RCC 7860 (cell line): Measurements from ENCODE around the gene CYP11A1.

Source experiments
- DNase-seq: peaks from one replicate; pipeline ENCODE4 v3.0.0-alpha.2; 2015; ENCODE audit warnings: low spot score
- FAIRE-seq: peaks from 2 replicates; lab custom pipeline; 2012; peaks lifted over from hg19 to GRCh38; lab: Jason Lieb, UNC

The CYP11A1 gene

GRCh38 chr15:74389241-74390048 is 22.0 kb upstream of the CYP11A1 start:
- DNase-seq: no peak
- no peak for FAIRE-seq

- FAIRE-seq: no peak
- no peak for DNase-seq
Observed at GRCh38 chr15:74388363-74388951, 21.0 kb upstream of the CYP11A1 start.

GRCh38 chr15:74387621-74388362 is 20.3 kb upstream of the CYP11A1 start:
- no peak for FAIRE-seq
- DNase-seq: no peak

- no peak for DNase-seq
- no peak for FAIRE-seq
Observed at GRCh38 chr15:74387141-74387541, 19.7 kb upstream of the CYP11A1 start.

GRCh38 chr15:74386496-74387140 is 19.2 kb upstream of the CYP11A1 start:
- no peak for FAIRE-seq

GRCh38 chr15:74385733-74386132 is 18.3 kb upstream of the CYP11A1 start:
- DNase-seq (no peak), FAIRE-seq (no peak)

More at GRCh38 chr15:74386496-74387140, 19.2 kb upstream of the CYP11A1 start:
- no peak for DNase-seq

- no peak for FAIRE-seq
Observed at GRCh38 chr15:74384881-74385643, 17.6 kb upstream of the CYP11A1 start.

GRCh38 chr15:74384566-74384880 is 17.1 kb upstream of the CYP11A1 start:
- no peak for FAIRE-seq
- DNase-seq: no peak

More at GRCh38 chr15:74384881-74385643, 17.6 kb upstream of the CYP11A1 start:
- DNase-seq: peak; percentile 76

GRCh38 chr15:74383695-74384565 is 16.5 kb upstream of the CYP11A1 start:
- DNase-seq: peak; percentile 84
- FAIRE-seq: no peak

- FAIRE-seq (no peak), DNase-seq (no peak)
Observed at GRCh38 chr15:74383286-74383685, 15.8 kb upstream of the CYP11A1 start.

- DNase-seq (peak; percentile 71), FAIRE-seq (no peak)
Observed at GRCh38 chr15:74382004-74382816, 14.8 kb upstream of the CYP11A1 start.

GRCh38 chr15:74381481-74381880 is 14.0 kb upstream of the CYP11A1 start:
- FAIRE-seq (no peak), DNase-seq (no peak)

- FAIRE-seq (no peak), DNase-seq (no peak)
Observed at GRCh38 chr15:74381190-74381453, 13.7 kb upstream of the CYP11A1 start.

GRCh38 chr15:74380361-74381189 is 13.1 kb upstream of the CYP11A1 start:
- DNase-seq (no peak), FAIRE-seq (no peak)

- no peak for FAIRE-seq
Observed at GRCh38 chr15:74378848-74379247, 11.4 kb upstream of the CYP11A1 start.

GRCh38 chr15:74377831-74378766 is 10.7 kb upstream of the CYP11A1 start:
- FAIRE-seq: no peak
- DNase-seq: no peak

More at GRCh38 chr15:74378848-74379247, 11.4 kb upstream of the CYP11A1 start:
- DNase-seq: peak; percentile 39
